ENCODE data around the gene FAH.

DNA sequence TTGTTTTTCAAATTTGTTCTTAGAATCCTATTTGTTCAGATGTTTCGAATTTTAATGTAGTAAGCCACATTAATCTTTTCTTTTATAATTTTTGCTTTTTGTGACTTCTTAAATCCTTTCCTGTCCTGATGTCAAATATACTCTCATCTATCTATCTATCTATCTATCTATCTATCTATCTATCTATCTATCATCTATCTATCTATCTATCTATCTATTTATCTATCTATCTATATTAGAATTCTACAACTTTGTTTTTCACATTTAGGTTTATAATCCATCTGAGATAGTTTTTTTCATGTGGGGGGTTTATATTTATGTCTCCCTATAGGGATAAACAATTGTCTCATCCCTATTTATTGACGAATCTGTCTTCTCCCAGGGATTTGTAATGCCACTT, 67.2 kb downstream of the FAH start:
- TF ChIP-seq, protein P1, sequence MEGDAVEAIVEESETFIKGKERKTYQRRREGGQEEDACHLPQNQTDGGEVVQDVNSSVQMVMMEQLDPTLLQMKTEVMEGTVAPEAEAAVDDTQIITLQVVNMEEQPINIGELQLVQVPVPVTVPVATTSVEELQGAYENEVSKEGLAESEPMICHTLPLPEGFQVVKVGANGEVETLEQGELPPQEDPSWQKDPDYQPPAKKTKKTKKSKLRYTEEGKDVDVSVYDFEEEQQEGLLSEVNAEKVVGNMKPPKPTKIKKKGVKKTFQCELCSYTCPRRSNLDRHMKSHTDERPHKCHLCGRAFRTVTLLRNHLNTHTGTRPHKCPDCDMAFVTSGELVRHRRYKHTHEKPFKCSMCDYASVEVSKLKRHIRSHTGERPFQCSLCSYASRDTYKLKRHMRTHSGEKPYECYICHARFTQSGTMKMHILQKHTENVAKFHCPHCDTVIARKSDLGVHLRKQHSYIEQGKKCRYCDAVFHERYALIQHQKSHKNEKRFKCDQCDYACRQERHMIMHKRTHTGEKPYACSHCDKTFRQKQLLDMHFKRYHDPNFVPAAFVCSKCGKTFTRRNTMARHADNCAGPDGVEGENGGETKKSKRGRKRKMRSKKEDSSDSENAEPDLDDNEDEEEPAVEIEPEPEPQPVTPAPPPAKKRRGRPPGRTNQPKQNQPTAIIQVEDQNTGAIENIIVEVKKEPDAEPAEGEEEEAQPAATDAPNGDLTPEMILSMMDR (IDR thresholded peaks at IDR 0.05; ENCODE audit: extremely low read depth in 1 of 2, insufficient read depth in 1 of 2, low read depth in 1 of 2, low read length in 2 of 2) = no peak
- TF ChIP-seq, protein P2, sequence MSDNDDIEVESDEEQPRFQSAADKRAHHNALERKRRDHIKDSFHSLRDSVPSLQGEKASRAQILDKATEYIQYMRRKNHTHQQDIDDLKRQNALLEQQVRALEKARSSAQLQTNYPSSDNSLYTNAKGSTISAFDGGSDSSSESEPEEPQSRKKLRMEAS (IDR thresholded peaks at IDR 0.05; ENCODE audit: insufficient read depth, insufficient read length) = no peak
- TF ChIP-seq POLR2AphosphoS5 (IDR thresholded peaks at IDR 0.05; ENCODE audit: insufficient read depth, low read depth, low read length) = no peak
- no peak for TF ChIP-seq EZH2 (IDR thresholded peaks at IDR 0.05; ENCODE audit: borderline replicate concordance, low read depth, low read length, severe bottlenecking)
- no peak for TF ChIP-seq POLR2A (IDR thresholded peaks at IDR 0.05; ENCODE audit: low read depth, low read length)
- no peak for TF ChIP-seq JUN (IDR thresholded peaks at IDR 0.05; ENCODE audit: borderline replicate concordance, insufficient read depth, insufficient read length, low read depth)
- TF ChIP-seq FOS (IDR thresholded peaks at IDR 0.05; ENCODE audit: borderline replicate concordance, insufficient read depth, low read length) = no peak
- TF ChIP-seq GATA2 (IDR thresholded peaks at IDR 0.05; ENCODE audit: insufficient read depth, insufficient read length, low read depth, low read length) = no peak
- no peak for TF ChIP-seq MYC (IDR thresholded peaks at IDR 0.05; ENCODE audit: low read depth, low read length)

All from endothelial cell of umbilical vein (primary cell).